OCI-LY3 (cell line): ENCODE results near the gene OR52A5.
"Not testable (repeated sequence)": the region's sequence is repeated elsewhere in the genome, so short reads cannot be mapped to it uniquely, and the experiment has no call there.

Experiments used
- H2AFZ ChIP-seq: fragments of 200-600, 300-600 bp; shearing (Covaris generic); 2 replicates; pipeline ENCODE4 v1.6.0; 2014; ENCODE audit warnings: antibody characterized with exemption, low read depth, low read length
- H3K27ac ChIP-seq: fragments of 200-600, 300-600 bp; sonication (generic); 2 replicates; pipeline ENCODE4 v1.5.1; 2014; ENCODE audit warnings: mild to moderate bottlenecking, low read length, moderate library complexity, mixed read lengths
- H3K27me3 ChIP-seq: fragments of 200-600, 300-600 bp; sonication (generic); 2 replicates; pipeline ENCODE4 v1.6.1; 2014; ENCODE audit warnings: low read depth, low read length, mixed read lengths
- H3K36me3 ChIP-seq: fragments of 200-600, 300-600 bp; sonication (generic); replicated peaks from 2 replicates; pipeline ENCODE3; 2014; ENCODE audit warnings: low read depth, low read length, mixed read lengths
- H3K4me1 ChIP-seq: fragments of 300-600, 200-600 bp; sonication (generic); 2 replicates; pipeline ENCODE4 v1.6.1; 2014; ENCODE audit warnings: low read length, mixed read lengths
- H3K4me2 ChIP-seq: fragments of 200-600, 300-600 bp; sonication (generic); 2 replicates; pipeline ENCODE4 v1.6.1; 2014; ENCODE audit warnings: low read length, mixed read lengths
- H3K4me3 ChIP-seq: fragments of 300-600, 200-600 bp; sonication (generic); 2 replicates; pipeline ENCODE4 v1.5.1; 2014; ENCODE audit warnings: antibody characterized with exemption, mild to moderate bottlenecking, low read length, moderate library complexity
- H3K79me2 ChIP-seq: fragments of 300-600, 200-600 bp; shearing (Covaris generic); 2 replicates; pipeline ENCODE4 v1.6.1; 2014; ENCODE audit warnings: mild to moderate bottlenecking, low read length, mixed read lengths
- H3K9ac ChIP-seq: fragments of 300-600, 200-600 bp; shearing (Covaris generic); 2 replicates; pipeline ENCODE4 v1.6.0; 2014; ENCODE audit warnings: mild to moderate bottlenecking, low read length, moderate library complexity
- H3K9me3 ChIP-seq: fragments of 200-600, 300-600 bp; shearing (Covaris generic); 2 replicates; pipeline ENCODE4 v1.6.1; 2014; ENCODE audit warnings: low read length, mixed read lengths; ENCODE audit not compliant: insufficient read depth
- H4K20me1 ChIP-seq: fragments of 200-600, 300-600 bp; sonication (generic); 2 replicates; pipeline ENCODE4 v1.6.1; 2016; ENCODE audit warnings: low read length, mixed read lengths; ENCODE audit not compliant: insufficient read depth
- EZH2phosphoT487 ChIP-seq: fragments of 200-600 bp; shearing (Covaris generic); IDR thresholded peaks from 2 replicates; pipeline ENCODE4 v1.6.1; 2018; ENCODE audit warnings: antibody characterized with exemption, mixed run types, low read depth
- TF ChIP-seq, protein P1 (sequence below): fragments of 200-600, 300-600 bp; sonication (generic); IDR thresholded peaks from 2 replicates; pipeline ENCODE4 v1.5.1; 2014; ENCODE audit warnings: antibody characterized with exemption, low read length, low read depth

OR52A5 gene

DNA sequence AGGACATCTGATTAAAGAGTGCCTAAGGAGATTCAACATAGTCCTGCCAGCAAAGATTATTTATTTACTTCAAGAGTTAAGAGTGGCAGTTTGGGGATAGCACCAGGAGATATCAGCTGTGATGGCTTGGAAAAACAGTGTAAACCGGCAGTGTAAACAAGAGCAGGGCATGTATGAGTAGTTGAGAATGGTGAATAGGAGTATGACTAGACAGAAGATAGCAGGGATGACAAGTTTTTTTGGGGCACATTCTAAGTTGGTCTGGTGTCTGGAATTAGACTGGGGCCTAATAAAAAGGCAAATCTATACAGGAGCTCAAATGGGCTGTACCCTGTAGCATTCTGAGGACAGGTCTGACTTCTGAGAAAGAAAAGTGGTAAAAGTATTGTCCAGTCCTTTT is 22.9 kb upstream of the OR52A5 start:
- H3K9ac ChIP-seq, H3K4me1 ChIP-seq, H3K27ac ChIP-seq, H3K36me3 ChIP-seq, H3K9me3 ChIP-seq, H3K27me3 ChIP-seq, H3K4me3 ChIP-seq, H3K79me2 ChIP-seq, H3K4me2 ChIP-seq, H4K20me1 ChIP-seq, H2AFZ ChIP-seq: not testable (repeated sequence)

DNA sequence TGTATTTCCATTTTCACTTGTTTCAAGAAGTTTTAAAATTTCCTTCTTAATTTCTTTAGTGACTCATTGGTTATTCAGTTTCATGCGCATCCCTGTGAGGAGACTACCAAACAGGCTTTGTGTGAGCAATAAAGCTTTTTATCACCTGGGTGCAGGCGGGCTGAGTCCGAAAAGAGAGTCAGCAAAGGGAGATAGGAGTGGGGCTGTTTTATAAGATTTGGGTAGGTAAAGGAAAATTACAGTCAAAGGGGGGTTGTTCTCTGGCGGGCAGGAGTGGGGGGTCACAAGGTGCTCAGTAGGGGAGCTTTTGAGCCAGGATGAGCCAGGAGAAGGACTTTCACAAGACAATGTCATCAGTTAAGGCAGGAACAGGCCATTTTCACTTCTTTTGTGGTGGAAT is 22.1 kb upstream of the OR52A5 start:
- H3K9me3 ChIP-seq, H3K27ac ChIP-seq, H3K4me1 ChIP-seq, H4K20me1 ChIP-seq, H3K36me3 ChIP-seq, H2AFZ ChIP-seq, H3K4me2 ChIP-seq, H3K4me3 ChIP-seq, H3K9ac ChIP-seq, H3K79me2 ChIP-seq, H3K27me3 ChIP-seq: not testable (repeated sequence)

DNA sequence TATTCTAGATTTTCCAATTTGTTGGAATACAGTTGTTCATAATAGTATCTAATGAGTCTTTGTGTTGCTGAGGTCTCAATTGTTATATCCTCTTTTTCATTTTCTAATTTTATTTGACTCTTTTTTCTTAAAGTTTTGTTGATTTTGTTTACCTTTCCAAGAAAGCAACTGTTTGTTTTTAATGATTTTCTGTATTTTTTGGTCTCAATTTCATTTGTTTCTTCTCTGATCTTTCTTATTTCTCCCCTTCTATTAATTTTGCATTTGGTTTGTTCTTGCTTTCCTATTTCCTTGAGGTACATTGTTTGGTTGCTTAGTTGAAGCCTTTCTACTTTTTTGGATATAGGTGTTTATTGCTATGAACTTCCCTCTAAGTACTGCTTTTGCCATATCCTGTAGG is 21.6 kb upstream of the OR52A5 start:
- H4K20me1 ChIP-seq = no peaks in the 10 kb centered on the region
- H3K27ac ChIP-seq = no peak overlapping the region
- H3K4me1 ChIP-seq = no peaks in the 10 kb centered on the region
- no peaks in the 10 kb centered on the region for H3K27me3 ChIP-seq
- H3K4me2 ChIP-seq = no peak overlapping the region
- no peaks in the 10 kb centered on the region for H3K79me2 ChIP-seq
- no peaks in the 10 kb centered on the region for H3K9me3 ChIP-seq
- no peak for TF ChIP-seq EZH2phosphoT487
- TF ChIP-seq, protein P1, sequence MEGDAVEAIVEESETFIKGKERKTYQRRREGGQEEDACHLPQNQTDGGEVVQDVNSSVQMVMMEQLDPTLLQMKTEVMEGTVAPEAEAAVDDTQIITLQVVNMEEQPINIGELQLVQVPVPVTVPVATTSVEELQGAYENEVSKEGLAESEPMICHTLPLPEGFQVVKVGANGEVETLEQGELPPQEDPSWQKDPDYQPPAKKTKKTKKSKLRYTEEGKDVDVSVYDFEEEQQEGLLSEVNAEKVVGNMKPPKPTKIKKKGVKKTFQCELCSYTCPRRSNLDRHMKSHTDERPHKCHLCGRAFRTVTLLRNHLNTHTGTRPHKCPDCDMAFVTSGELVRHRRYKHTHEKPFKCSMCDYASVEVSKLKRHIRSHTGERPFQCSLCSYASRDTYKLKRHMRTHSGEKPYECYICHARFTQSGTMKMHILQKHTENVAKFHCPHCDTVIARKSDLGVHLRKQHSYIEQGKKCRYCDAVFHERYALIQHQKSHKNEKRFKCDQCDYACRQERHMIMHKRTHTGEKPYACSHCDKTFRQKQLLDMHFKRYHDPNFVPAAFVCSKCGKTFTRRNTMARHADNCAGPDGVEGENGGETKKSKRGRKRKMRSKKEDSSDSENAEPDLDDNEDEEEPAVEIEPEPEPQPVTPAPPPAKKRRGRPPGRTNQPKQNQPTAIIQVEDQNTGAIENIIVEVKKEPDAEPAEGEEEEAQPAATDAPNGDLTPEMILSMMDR = no peak
- H3K36me3 ChIP-seq = no peaks in the 10 kb centered on the region
- no peak overlapping the region for H3K9ac ChIP-seq
- H3K4me3 ChIP-seq = no peak overlapping the region
- no peak overlapping the region for H2AFZ ChIP-seq

DNA sequence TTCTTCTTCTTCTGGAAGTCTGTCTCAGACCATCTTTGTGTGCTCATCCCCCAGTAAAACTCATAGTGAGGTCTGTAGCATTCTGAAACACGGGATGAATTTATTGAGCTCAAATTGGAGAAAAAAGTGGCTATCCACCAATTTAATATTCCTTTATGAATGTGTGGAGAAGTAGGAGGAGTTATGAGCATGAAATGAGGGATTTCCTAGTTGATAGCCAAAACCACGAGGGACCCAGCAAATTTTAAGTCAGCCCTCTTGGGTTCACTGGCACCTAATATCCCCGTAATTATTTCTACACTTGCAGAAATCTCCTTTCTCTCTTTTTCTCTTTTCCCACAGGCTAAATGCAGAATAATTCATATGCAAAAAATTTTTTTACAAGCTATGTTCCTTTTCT is 16.5 kb upstream of the OR52A5 start, which contains the start of gene OR52A1:
Gene OR52A1, minus strand, starts transcription at position 101 of the 400 bp plus-strand sequence. CDS start 2,388 bp downstream, outside the sequence.
- H3K27ac ChIP-seq = no peak within 1 kb of the TSS
- no peaks in the 10 kb centered on the region for H3K9me3 ChIP-seq
- H2AFZ ChIP-seq = no peak within 1 kb of the TSS
- no peak for TF ChIP-seq EZH2phosphoT487
- TF ChIP-seq, protein P1 = no peak
- H4K20me1 ChIP-seq = no peaks in the 10 kb centered on the region
- peaks cover 4% of the 10 kb centered on the region; the same call in 1 of the 2 replicates for H3K27me3 ChIP-seq
- H3K4me3 ChIP-seq = no peak within 1 kb of the TSS
- no peaks in the 10 kb centered on the region for H3K36me3 ChIP-seq
- no peak within 1 kb of the TSS for H3K9ac ChIP-seq
- H3K4me1 ChIP-seq = no peaks in the 10 kb centered on the region
- no peaks in the 10 kb centered on the region for H3K79me2 ChIP-seq
- 0 out of 2 replicates have a peak within 1 kb of the TSS, but pooled peaks have one; percentile 1 for H3K4me2 ChIP-seq

DNA sequence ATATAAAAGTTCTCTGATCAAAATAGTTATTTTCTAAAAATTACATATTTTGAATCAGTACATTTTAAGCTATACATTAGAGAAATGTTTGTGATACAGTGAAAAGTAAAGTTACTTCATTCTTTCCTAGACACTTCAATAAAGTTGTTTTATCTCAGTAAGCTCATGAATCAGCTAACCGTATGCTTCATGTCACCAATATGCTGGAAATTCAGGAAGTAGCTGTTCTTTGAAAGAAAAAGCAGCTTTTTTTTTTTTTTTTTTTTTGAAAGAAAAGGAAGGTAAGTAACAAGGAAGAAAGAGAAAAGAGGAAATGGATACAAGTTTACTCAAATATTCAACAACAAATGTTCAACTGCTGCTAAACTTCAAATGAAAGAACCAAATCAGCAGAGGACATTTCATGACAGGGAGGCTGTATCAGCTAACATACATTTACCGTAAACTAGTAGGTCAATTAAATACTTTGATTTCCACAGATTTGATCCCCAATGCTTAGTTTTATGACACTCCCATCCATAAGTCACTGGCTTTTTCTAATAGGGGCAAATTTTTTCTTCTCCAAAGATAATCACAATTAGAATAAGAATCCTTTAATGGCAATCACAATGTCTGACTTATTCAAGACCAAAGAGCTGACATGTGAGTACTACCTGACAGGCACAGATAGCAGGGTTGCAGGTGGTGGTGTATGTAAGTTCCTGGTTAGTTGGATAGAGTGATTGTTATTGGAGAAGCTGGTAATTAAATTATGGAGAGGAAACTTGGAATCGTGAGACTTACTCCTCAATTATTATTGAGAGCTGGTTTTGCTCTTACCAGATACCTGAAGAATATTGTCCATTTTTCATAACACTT is 15.6 kb upstream of the OR52A5 start:
- Histone ChIP-seq H3K27me3 (peaks cover 4% of the 10 kb centered on the region; the same call in 1 of the 2 replicates), H3K79me2 (no peaks in the 10 kb centered on the region), H3K4me1 (no peaks in the 10 kb centered on the region), H3K4me2 (0 out of 2 replicates have a peak overlapping the region, but pooled peaks have one; percentile 1), H3K36me3 (no peaks in the 10 kb centered on the region), H3K4me3 (no peak overlapping the region), H3K9ac (no peak overlapping the region), H2AFZ (no peak overlapping the region), H3K27ac (no peak overlapping the region), H3K9me3 (no peaks in the 10 kb centered on the region), H4K20me1 (no peaks in the 10 kb centered on the region)
- TF ChIP-seq, protein P1 = no peak
- TF ChIP-seq EZH2phosphoT487 = no peak
